GM12892 (cell line): Measurements from ENCODE around the gene MAPK12.

Source experiments
- POLR2A ChIP-seq: IDR thresholded peaks from 2 replicates; pipeline ENCODE4 v1.6.1; 2011; ENCODE audit warnings: low read depth, low read length, control low read depth
- POLR2AphosphoS5 ChIP-seq: IDR thresholded peaks from 2 replicates; pipeline ENCODE4 v1.6.1; 2011; ENCODE audit warnings: low read depth, low read length, control low read depth
- TAF1 ChIP-seq: IDR thresholded peaks from 2 replicates; pipeline ENCODE4 v1.6.1; 2011; ENCODE audit warnings: low read depth, mild to moderate bottlenecking, control low read depth, low read length, borderline replicate concordance

GRCh38 chr22:50266994-50267393, 5.5 kb upstream of the MAPK12 start:
- no peak for TF ChIP-seq POLR2A
- TF ChIP-seq POLR2AphosphoS5 = no peak
- TF ChIP-seq TAF1 = no peak
